ENCODE measurements around the gene SPG7. TPM values are rescaled to one million over a fixed set of nuclear protein-coding genes. Genes with fewer than 3 reads are reported as not detected.

Gene SPG7
- total and polyA plus RNA-seq, 2 of the 4 experiments (the other 2 are of a cell fraction), result 94.6 to 96.8 TPM

DNA sequence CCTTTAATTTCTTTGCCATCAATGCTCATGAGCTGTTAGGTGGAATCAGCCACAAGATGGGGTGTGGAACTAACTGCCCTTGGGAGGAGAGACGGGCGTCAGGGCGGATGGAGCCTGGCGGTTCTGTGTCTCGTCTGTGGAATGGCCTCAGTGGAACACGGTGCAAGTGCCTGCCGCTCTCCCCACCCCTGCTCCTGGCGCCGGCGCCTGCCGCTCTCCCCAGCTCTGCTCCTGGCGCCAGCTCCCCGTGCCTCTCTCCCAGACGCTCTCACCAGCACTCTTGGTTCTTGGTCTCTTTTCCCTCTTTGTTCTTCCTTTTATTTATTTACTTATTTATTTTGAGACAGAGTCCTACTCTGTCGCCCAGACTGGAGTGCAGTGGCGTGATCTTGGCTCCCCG lies 39.1 kb downstream of the SPG7 start:
- Histone ChIP-seq H3K4ac (ENCODE audit: low read depth, low read length) (no peak overlapping the region), H3K9ac (ENCODE audit: low read depth, low read length) (no peak overlapping the region), H3K23ac (ENCODE audit: low read depth, low read length) (no peak overlapping the region), H2BK20ac (ENCODE audit: low read depth, low read length) (no peak overlapping the region), H3K9me1 (ENCODE audit: insufficient read depth, low read length) (no peaks in the 10 kb centered on the region), H3K56ac (ENCODE audit: extremely low read depth, insufficient read depth, low read length) (no peak overlapping the region), H4K91ac (ENCODE audit: insufficient read depth, low read depth, low read length) (no peak overlapping the region), H3K9me3 (ENCODE audit: control insufficient read depth, insufficient read depth, low read length) (no peaks in the 10 kb centered on the region), H3K18ac (ENCODE audit: low read depth, low read length) (no peak overlapping the region), H2AFZ (replicated peaks; ENCODE audit: low read length, poor library complexity) (no peak overlapping the region), H3K14ac (replicated peaks; ENCODE audit: low read depth, low read length) (no peak overlapping the region), H3K27ac (ENCODE audit: insufficient read depth, low read length) (no peak overlapping the region), H3K4me1 (ENCODE audit: control insufficient read depth, insufficient read depth, low read length) (no peaks in the 10 kb centered on the region), H3K4me2 (ENCODE audit: low read depth, low read length) (no peak overlapping the region), H3K36me3 (ENCODE audit: control insufficient read depth, insufficient read depth, low read length) (peaks cover 60% of the 10 kb centered on the region), H2AK9ac (replicated peaks; ENCODE audit: low read depth, low read length, poor library complexity) (no peak overlapping the region), H3K79me1 (ENCODE audit: low read depth in 1 of 2, low read length in 2 of 2) (peaks cover 3 to 26% of the 10 kb centered on the region in 2 experiments; a peak in 2 of 4 replicates), H2AK5ac (ENCODE audit: low read depth, low read length) (no peak overlapping the region), H4K8ac (ENCODE audit: low read depth in 2 of 2, low read length in 2 of 2) (no peak overlapping the region), H2BK120ac (ENCODE audit: low read depth, low read length) (no peak overlapping the region), H2BK5ac (ENCODE audit: low read depth, low read length, poor library complexity, severe bottlenecking) (no peak overlapping the region), H4K20me1 (ENCODE audit: insufficient read depth, low read length) (no peaks in the 10 kb centered on the region), H4K5ac (ENCODE audit: low read depth, low read length) (no peak overlapping the region), H3K27me3 (ENCODE audit: control insufficient read depth, insufficient read depth, low read length) (no peaks in the 10 kb centered on the region), H3K4me3 (ENCODE audit: insufficient read depth, low read depth, low read length) (no peak overlapping the region), H2BK15ac (ENCODE audit: low read depth, low read length) (no peak overlapping the region)
- dilution Hi-C loops (cut with HindIII; ENCODE audit: low sequenced_read_pairs, unreplicated experiment) (no loop called here), in situ Hi-C loops (cut with MboI; ENCODE audit: low sequenced_read_pairs) (no loop called here), intact Hi-C loops (cut with micrococcal nuclease) (no loop called here)
- ATAC-seq (ENCODE audit: low read depth) (no peak), DNase-seq (no peak)
- BruUV-seq (replicated peaks), result no TSS peak
- ChIA-PET CTCF (no interaction called here), POLR2A (ENCODE audit: unreplicated experiment) (no interaction called here)
- 92% methylated on average over 5 of the region's 17 CpGs; no CpG with 5 or more reads in 1 of the 2 experiments for WGBS, 2 experiments (ENCODE audit: extremely low coverage in 2 of 2, insufficient read length in 1 of 2)
- no peak for TF ChIP-seq MXI1 (IDR thresholded peaks at IDR 0.05; ENCODE audit: borderline replicate concordance, low read depth, low read length)
- no peak for TF ChIP-seq RCOR1 (IDR thresholded peaks at IDR 0.05; ENCODE audit: insufficient replicate concordance, low read length)
- TF ChIP-seq, protein P1, sequence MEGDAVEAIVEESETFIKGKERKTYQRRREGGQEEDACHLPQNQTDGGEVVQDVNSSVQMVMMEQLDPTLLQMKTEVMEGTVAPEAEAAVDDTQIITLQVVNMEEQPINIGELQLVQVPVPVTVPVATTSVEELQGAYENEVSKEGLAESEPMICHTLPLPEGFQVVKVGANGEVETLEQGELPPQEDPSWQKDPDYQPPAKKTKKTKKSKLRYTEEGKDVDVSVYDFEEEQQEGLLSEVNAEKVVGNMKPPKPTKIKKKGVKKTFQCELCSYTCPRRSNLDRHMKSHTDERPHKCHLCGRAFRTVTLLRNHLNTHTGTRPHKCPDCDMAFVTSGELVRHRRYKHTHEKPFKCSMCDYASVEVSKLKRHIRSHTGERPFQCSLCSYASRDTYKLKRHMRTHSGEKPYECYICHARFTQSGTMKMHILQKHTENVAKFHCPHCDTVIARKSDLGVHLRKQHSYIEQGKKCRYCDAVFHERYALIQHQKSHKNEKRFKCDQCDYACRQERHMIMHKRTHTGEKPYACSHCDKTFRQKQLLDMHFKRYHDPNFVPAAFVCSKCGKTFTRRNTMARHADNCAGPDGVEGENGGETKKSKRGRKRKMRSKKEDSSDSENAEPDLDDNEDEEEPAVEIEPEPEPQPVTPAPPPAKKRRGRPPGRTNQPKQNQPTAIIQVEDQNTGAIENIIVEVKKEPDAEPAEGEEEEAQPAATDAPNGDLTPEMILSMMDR (conservative IDR thresholded peaks at IDR 0.05; ENCODE audit: low read depth, low read length), result no peak
- TF ChIP-seq NFE2L2 (IDR thresholded peaks at IDR 0.05; ENCODE audit: low read depth, low read length), result no peak
- no peak for TF ChIP-seq MAFK (IDR thresholded peaks at IDR 0.05; ENCODE audit: low read depth, low read length)
- TF ChIP-seq CEBPB (IDR thresholded peaks at IDR 0.05; ENCODE audit: low read depth, low read length), result no peak
- no peak for TF ChIP-seq RAD21 (IDR thresholded peaks at IDR 0.05; ENCODE audit: low read length)
- TF ChIP-seq MAZ (IDR thresholded peaks at IDR 0.05; ENCODE audit: borderline replicate concordance, low read depth, low read length), result no peak
- TF ChIP-seq, protein P2, sequence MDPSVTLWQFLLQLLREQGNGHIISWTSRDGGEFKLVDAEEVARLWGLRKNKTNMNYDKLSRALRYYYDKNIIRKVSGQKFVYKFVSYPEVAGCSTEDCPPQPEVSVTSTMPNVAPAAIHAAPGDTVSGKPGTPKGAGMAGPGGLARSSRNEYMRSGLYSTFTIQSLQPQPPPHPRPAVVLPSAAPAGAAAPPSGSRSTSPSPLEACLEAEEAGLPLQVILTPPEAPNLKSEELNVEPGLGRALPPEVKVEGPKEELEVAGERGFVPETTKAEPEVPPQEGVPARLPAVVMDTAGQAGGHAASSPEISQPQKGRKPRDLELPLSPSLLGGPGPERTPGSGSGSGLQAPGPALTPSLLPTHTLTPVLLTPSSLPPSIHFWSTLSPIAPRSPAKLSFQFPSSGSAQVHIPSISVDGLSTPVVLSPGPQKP (IDR thresholded peaks at IDR 0.05; ENCODE audit: borderline replicate concordance, low read depth, low read length), result no peak
- TF ChIP-seq BHLHE40 (IDR thresholded peaks at IDR 0.05; ENCODE audit: low read depth, low read length), result no peak

Measured in IMR-90 (cell line).